ENCODE data around the gene ADAMTSL3. TPM values are rescaled to one million over a fixed set of nuclear protein-coding genes. Genes with fewer than 3 reads are reported as not detected.

The ADAMTSL3 gene
- total RNA-seq, 4 donors from 2014 or later = 16.2 to 19.7 (median 19.3) TPM

GRCh38 chr15:83656192-83656591, 2.3 kb downstream of the ADAMTSL3 start:
- H3K27ac ChIP-seq = no peak overlapping the region
- DNase-seq (ENCODE audit: low spot score in 2 of 2) = no peak
- 60 to 67% methylated on average over 5 of the region's 5 CpGs for WGBS, 2 donors

DNA sequence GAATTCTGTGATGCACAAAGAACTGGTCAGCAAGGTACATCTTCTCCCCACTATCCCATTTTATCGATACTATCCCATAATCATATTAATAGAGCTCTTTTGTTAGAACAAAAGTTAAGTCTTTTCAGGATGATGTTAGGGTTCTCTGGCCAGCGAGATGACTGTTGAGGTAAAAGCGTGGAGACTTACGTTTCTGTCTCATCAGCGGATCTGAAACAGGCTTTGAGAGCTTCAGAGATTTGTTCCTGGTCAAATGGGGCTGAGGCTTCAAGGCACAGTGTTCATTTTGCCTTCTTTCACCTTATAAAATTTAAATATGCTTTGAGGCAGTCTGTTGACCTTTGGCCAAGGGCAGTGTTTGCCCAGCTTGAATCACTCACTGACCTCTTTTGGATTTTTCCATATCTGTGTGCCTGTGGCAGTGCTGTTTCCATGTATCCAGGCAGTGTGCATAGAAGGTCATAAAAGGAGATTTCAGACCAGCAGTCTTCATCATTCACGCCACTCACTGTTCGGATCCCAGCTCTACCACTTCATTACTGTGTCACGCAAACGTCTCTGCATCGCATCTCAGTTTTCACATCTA, 3.1 kb downstream of the ADAMTSL3 start:
- no peak overlapping the region for H3K27ac ChIP-seq
- 91 to 92% methylated on average over 10 of the region's 10 CpGs for WGBS, 2 donors
- peaks cover 0 to 9% (median 0%) of the 10 kb centered on the region in 4 donors for H3K9me3 ChIP-seq
- H3K27me3 ChIP-seq = peaks cover 0 to 17% of the 10 kb centered on the region in 2 donors
- peaks cover 0 to 45% (median 3%) of the 10 kb centered on the region in 4 donors for H3K4me1 ChIP-seq
- TF ChIP-seq CTCF (IDR thresholded peaks at IDR 0.05) = no peak
- no peak for TF ChIP-seq POLR2A (IDR thresholded peaks at IDR 0.05)
- no peak for TF ChIP-seq EP300 (IDR thresholded peaks at IDR 0.05)
- H3K36me3 ChIP-seq = no peaks in the 10 kb centered on the region
- no peak overlapping the region for H3K4me3 ChIP-seq
- DNase-seq (ENCODE audit: low spot score in 2 of 2) = no peak

More at GRCh38 chr15:83656192-83656591, 2.3 kb downstream of the ADAMTSL3 start:
- Histone ChIP-seq H3K4me3 (no peak overlapping the region), H3K27me3 (peaks cover 0 to 17% of the 10 kb centered on the region in 2 donors), H3K9me3 (peaks cover 0 to 9% (median 0%) of the 10 kb centered on the region in 4 donors), H3K4me1 (peaks cover 0 to 45% (median 3%) of the 10 kb centered on the region in 4 donors), H3K36me3 (no peaks in the 10 kb centered on the region)
- TF ChIP-seq CTCF (IDR thresholded peaks at IDR 0.05) (no peak), EP300 (IDR thresholded peaks at IDR 0.05) (no peak), POLR2A (IDR thresholded peaks at IDR 0.05) (no peak)

DNA sequence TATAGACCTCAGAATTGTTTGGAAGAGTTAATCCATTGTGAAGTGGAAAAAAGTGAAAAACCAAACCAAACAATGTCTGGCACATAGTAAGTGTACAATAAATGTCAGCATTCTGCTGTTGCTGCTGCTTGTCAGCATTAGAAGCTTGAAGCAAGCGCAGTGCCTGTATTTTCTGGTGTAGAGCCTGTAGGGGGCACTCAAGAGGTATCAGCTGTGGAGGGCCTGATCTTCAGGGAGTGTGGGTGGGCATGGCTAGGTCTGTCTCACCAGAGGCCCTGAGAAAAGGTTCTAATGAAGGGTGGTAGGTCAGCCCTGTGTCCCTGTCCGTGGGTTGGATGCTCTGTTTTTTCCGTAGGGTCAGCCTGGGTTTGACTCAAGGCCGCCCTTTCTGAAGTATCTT, 3.6 kb downstream of the ADAMTSL3 start:
- WGBS, 2 donors = 85 to 91% methylated on average over 4 of the region's 4 CpGs
- TF ChIP-seq EP300 (IDR thresholded peaks at IDR 0.05) = no peak
- TF ChIP-seq CTCF (IDR thresholded peaks at IDR 0.05) = no peak
- TF ChIP-seq POLR2A (IDR thresholded peaks at IDR 0.05) = no peak
- peaks cover 0 to 45% (median 3%) of the 10 kb centered on the region in 4 donors for H3K4me1 ChIP-seq
- H3K4me3 ChIP-seq = no peak overlapping the region
- no peak for DNase-seq (ENCODE audit: low spot score in 2 of 2)
- peaks cover 0 to 14% of the 10 kb centered on the region in 2 donors for H3K27me3 ChIP-seq
- no peaks in the 10 kb centered on the region for H3K36me3 ChIP-seq
- H3K9me3 ChIP-seq = peaks cover 0 to 7% (median 0%) of the 10 kb centered on the region in 4 donors
- H3K27ac ChIP-seq = peak overlapping the region in 2 of 4 donors; percentile 10 to 31

DNA sequence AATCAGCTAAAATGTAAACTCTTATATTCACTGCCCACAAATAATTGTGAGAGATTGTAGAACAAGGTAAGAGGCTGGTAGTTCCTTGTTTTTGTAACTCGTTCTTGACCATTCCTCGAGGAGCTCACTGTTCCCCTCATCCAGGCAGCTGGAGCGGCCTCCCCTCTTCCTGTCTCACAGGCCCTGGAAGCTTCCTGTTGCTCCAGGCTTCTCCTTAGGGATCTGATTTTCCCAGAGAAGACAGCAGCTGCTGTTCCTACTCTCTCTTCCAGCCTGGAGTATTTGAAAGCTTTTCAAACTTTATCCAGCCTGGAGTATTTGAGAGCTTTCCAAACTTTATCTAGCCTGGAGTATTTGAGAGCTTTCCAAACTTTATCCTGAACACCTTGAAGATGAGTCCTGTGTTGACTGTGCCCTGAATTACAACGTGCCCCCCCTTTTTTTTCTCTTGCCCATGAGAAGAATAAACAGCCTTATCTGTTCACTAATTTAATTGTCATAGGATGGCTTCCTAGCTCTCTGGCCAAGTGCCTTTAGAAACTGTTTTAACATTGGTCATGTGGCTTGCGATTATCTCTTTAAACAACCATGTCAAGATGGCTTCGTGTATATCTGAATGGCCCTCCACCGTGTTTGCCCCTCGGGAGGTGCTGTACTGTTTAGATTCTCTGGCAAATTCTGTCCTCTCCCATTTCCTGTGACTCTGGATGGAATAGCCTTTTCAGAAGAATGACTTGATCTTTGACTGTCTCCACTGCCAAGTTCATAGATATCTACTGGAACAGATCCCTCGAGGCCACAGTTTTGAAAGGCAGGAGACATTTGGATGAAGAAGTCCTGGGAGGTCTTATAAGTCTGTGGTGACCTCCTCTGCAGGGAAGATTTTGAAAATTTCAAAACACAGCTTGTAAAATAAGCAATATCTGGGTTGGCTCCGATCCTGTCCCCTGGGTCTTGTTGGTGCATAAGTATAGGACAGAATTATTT, 4.8 kb downstream of the ADAMTSL3 start:
- peaks cover 0 to 35% (median 3%) of the 10 kb centered on the region in 4 donors for H3K4me1 ChIP-seq
- no peak overlapping the region for H3K4me3 ChIP-seq
- TF ChIP-seq POLR2A (IDR thresholded peaks at IDR 0.05) (no peak), EP300 (IDR thresholded peaks at IDR 0.05) (peak in 1 of 2 donors; percentile 37)
- WGBS, 2 donors = 56 to 59% methylated on average over 10 of the region's 10 CpGs
- H3K9me3 ChIP-seq = peaks cover 0 to 4% (median 0%) of the 10 kb centered on the region in 4 donors
- H3K27me3 ChIP-seq = peaks cover 0 to 10% of the 10 kb centered on the region in 2 donors
- peak overlapping the region in 2 of 4 donors; percentile 4 to 31 for H3K27ac ChIP-seq
- peak; percentile 22 to 78 for DNase-seq (ENCODE audit: low spot score in 2 of 2)
- H3K36me3 ChIP-seq = no peaks in the 10 kb centered on the region

DNA sequence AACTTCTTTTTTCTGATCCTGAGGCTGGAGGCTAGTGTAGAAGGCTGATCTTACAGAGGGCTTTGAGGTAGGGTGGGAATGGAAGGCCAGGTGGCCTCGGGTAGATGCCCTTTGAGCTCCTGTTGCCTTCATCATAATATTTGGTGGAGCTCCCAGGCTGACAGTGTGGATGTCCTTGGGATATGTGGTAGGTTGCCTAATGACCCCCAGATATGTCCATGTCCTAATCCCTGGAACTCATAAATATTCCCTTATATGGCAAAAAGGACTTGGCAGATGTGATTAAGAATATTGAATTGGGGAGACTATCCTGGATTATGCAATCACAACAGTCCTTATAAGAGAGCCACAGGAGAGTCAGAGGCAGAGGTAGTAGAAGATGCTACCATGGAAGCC, 5.5 kb downstream of the ADAMTSL3 start:
- no peak for DNase-seq (ENCODE audit: low spot score in 2 of 2)
- 56 to 80% methylated on average over 1 of the region's 1 CpG for WGBS, 2 donors
- Histone ChIP-seq H3K27me3 (peaks cover 0 to 7% of the 10 kb centered on the region in 2 donors), H3K9me3 (peaks cover 0 to 4% (median 0%) of the 10 kb centered on the region in 4 donors), H3K4me1 (peaks cover 0 to 30% (median 3%) of the 10 kb centered on the region in 4 donors), H3K27ac (no peak overlapping the region), H3K4me3 (no peak overlapping the region), H3K36me3 (no peaks in the 10 kb centered on the region)
- TF ChIP-seq POLR2A (IDR thresholded peaks at IDR 0.05) (no peak), EP300 (IDR thresholded peaks at IDR 0.05) (no peak), CTCF (IDR thresholded peaks at IDR 0.05) (no peak)
